Fibroblast of pulmonary artery (primary cell): ENCODE results near the gene ERICH6B.

Source experiments
- DNase-seq: peaks from one replicate; pipeline ENCODE4 v3.0.0-alpha.2; 2010; ENCODE audit warnings: low read depth
- H3K4me3 ChIP-seq: replicated peaks from 2 replicates; pipeline ENCODE4 v1.5.1; 2011; ENCODE audit warnings: low read depth, mild to moderate bottlenecking, control low read depth, low read length, moderate library complexity
- CTCF ChIP-seq: IDR thresholded peaks from 2 replicates; pipeline ENCODE4 v1.5.1; 2011; ENCODE audit warnings: mild to moderate bottlenecking, control low read depth, low read length, inconsistent platforms; ENCODE audit errors: missing control alignments

ERICH6B gene

GRCh38 chr13:45630791-45631190 is 15.3 kb upstream of the ERICH6B start:
- no peak overlapping the region for H3K4me3 ChIP-seq
- TF ChIP-seq CTCF: no peak
- no peak for DNase-seq

DNA sequence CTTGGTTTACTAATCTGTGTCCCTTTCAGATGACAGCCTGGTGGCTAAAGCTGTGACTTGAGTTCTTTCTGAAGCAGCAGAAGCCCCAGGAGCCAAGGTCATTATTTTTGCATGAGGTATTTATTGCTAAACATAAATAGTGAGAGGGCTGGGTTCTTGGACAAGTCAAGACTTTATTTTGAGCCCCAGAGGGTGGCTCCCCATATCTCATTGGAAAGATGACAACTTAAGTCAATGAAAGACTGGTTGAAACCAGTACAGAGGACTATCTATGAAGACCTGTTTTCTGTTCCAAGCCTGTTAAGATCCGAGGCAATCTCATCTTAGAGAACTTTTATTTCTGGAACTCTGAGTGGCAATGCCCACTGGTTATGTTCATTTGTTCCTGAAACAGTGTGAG is 14.4 kb upstream of the ERICH6B start:
- H3K4me3 ChIP-seq: no peak overlapping the region
- no peak for TF ChIP-seq CTCF
- no peak for DNase-seq

DNA sequence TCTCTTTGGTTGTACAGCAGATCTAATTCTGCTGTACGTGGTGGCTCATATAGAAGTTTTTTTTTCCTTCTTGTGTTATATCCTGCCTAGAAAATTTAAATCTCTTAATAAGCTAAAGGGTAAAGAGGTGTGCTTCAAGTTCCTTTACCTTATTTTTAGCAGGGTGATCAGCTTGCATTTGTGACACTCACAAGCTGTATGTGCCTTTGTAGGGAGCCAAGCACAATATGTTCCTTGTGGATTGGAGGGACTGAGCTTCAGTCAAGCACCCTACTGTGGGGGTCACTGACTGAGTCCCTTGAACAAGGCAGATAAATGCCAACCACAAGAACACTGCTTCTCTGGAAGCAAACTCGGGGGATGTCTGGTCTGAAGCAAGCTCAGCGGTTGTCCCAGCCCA is 12.6 kb upstream of the ERICH6B start:
- no peak for DNase-seq
- no peak for TF ChIP-seq CTCF
- H3K4me3 ChIP-seq: no peak overlapping the region

GRCh38 chr13:45627656-45628055 is 12.1 kb upstream of the ERICH6B start:
- no peak for DNase-seq
- no peak for TF ChIP-seq CTCF

DNA sequence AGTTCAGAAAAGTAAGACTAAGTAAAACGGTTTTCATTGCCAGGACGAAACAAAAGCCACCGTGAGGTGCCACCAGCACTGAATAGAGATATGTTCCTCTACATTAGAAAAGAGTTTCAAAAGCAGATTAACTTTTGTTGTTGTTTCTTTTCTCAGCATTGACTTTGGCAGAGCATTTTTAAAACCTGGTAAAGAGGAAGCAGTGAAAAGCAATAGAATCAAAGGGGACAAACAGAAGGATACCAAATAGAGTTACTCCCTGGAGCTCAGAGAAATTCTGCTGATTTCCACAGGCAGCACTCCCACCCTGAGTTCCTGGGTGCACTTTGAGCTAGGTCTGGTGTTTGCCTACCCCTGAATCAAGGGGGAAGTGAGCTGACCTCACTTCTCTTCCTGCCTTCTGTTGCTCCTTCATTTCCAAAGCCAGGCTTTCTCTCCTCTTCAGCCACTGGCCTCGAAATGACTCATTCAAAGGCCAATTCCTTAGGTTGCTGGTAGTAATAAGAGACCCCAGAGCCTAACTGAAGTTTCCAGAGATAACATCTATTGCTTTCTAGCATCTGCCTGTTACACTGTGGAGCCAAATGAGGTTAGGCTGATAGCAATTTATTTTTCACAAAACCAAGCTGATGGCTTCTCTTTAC is 11.3 kb upstream of the ERICH6B start:
- DNase-seq: no peak
- TF ChIP-seq CTCF: no peak

More at GRCh38 chr13:45627656-45628055, 12.1 kb upstream of the ERICH6B start:
- H3K4me3 ChIP-seq: no peak overlapping the region

GRCh38 chr13:45623516-45624090 is 8.1 kb upstream of the ERICH6B start:
- H3K4me3 ChIP-seq: no peak overlapping the region
- peak; percentile 55 for TF ChIP-seq CTCF
- peak; percentile 39 for DNase-seq

More for the DNA sequence above, 11.3 kb upstream of the ERICH6B start:
- H3K4me3 ChIP-seq: no peak overlapping the region

DNA sequence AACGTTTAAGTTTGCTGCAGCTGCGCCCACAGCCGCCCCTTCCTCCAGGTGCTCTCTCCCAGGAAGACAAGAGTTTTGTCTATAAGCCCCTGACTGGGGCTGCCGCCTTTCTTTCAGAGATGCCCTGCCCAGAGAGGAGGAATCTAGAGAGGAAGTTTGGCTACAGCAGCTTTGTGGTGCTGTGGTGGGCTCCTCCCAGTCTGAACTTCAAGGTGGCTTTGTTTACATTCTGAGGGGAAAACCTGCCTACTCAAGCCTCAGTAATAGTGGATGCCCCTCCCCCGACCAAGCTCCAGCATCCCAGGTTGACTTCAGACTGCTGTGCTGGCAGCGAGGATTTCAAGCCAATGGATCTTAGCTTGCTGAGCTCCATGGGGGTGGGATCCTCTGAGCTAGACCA is 6.4 kb upstream of the ERICH6B start:
- no peak for TF ChIP-seq CTCF
- no peak for DNase-seq
- H3K4me3 ChIP-seq: no peak overlapping the region
